Middle frontal gyrus (tissue), 1 donor: Measurements from ENCODE around the gene PITX1.
"Not testable (repeated sequence)": the region's sequence is repeated elsewhere in the genome, so short reads cannot be mapped to it uniquely, and the experiment has no call there.

Experiments
- DNase-seq: peaks from one replicate; pipeline ENCODE4 v3.0.0-alpha.2; 2015; ENCODE audit warnings: low spot score; ENCODE audit errors: extremely low spot score

The PITX1 gene

DNA sequence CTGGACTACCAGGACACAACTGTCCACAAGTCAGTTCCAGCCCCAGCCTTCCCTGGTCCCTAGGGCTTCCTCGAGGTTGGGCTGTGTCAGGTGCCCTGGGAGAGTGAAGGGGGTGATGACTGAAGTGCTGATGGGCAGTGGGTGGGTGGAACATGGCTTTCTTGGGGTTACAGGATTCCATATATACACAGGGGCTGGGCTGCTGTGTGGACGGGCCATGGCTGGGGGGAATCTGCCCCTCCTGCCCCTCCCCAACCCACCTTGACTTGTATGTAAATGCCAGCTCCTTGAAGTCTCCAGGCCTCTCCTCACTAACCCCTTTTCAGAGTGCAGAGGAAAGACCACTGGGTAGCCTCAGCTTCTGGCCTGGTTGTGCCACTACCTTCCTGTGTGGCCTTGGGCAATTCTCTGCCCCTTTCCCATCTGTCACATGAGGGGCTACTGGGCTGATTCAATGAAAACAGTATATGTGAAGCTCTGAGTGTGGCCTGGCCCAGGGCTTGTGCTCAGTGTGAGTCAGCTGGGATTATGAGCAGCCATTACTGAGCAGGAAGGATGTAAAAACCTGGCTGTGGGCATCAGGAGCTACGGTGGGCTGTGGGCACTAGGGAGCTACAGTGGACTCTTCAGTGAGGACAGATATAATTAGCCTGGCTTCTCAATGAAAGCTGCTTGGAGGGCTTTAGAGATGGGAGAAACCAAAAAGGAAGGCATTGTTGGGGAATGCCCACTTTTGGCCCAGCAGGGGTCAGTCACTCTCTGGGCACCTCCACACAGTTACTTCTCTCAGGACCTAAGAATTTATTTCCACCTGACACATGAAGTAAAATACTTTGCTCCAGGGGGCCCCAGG, 23.3 kb downstream of the PITX1 start:
- no peak for DNase-seq

DNA sequence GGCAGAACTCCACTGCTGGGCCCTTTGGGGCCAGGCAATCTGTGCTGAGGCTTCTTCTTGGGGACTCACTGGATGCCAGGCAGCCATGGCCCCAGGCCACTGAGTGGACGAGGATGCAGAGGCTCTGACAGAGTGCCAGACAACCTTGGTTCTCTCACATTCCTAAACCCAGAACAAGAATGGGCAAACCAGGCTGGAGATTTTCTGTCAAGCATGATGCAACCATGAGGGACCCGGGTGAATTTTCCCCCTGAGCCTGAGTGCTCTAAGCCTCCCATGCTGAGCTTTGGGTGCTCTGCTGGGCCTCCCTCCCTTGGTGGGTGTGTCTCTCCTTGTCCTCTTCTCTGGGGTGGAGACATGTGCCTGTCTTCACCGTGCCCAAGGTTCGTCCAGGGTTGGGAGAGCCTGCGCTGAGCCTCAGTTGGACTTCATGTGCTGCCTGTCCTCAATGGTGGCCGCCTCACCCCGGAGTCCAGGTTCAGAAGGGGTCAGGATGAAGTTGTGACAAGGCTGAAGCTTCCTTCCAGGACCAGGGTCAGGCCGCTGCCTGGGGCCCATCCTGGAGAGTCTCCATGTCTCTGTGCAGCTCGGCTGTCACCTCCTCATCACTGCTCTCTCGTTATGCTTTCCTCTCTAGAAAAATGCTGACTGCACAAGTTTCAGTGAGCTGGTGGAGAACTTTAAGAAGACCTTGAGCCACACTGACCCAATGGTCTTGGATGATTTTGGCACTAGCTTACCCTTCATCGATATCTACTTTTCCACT, 24.1 kb downstream of the PITX1 start:
- DNase-seq, result no peak

DNA sequence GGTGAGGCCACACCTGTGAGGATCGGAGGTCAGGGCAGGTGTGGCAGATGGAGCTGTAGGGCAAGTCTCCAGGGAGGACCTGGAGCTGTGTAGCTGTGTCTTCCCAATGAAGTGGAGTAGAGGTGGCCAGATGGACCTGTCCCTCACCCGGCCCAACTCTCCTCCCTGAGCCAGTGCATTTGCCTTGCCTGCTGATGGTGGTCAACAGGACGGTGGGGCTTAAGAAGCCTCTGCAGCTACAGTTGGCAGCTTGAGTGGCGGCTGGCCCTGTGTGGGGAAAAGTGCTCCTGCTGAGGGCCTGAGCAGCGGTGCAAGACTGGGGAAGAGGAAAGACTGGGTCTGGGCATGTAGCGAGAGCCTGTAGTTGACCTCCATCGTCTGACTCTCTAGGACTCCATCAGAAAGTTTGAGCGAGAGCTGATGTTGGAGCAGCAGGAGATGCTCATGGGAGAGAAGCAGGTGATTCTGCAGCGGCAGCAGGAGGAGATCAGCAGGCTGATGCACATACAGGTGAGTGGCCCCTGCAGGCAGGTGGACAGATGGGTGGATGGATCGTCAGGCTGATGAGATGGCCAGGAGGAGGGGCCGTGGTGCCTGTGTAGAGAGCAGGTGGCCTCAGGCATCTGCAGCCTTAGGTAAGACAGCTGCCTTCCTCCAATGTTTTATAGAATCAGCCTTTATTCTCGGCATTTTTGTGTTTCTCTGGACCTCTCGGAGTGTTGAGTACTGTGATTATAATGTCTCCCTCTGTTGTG, 24.9 kb downstream of the PITX1 start:
- no peak for DNase-seq

DNA sequence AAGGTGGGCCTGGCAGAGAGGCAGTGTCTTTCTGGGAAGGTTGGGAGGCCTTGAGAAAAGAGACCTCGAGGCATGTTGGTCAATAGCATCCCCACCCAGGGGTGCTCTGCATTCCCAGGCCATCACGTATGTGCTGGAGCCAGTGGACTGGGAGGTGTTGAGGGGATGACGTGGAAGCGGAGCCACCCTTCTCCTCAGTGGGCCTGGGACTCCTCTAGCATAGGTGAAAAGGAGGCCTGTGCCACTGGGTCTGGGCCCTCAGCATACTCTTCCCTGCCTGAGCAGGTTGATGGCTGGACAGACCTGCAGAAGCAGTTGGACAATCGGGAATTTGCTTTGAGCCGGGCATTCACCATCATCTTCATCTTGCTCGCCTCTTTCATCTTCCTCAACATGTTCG, 25.5 kb downstream of the PITX1 start:
- no peak for DNase-seq

DNA sequence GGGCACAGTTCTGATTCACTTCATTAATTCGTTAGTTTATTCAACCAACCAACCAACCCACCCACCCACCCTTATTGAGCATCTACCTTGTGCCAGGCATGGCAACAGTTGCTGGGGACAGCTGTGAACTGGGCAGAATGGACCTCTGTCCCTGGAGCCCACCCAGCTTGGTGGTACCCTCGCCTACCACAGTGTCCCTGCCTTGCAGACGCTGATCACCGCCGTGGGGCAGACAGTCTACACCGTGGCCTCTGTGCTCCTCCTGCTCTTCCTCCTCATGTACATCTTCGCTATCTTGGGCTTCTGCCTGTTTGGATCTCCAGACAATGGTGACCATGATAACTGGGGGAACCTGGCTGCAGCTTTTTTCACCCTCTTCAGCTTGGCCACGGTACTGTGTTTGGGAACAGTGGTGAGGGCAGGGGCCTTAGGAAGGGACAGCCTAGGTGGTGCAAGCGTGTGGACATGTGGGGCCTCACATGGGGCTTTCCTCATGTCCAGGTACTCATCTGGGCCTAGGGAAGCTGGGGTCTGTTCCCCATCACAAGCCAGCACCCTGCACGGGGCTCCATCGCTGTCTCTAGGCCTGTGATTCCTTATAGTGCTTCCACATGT, 26.2 kb downstream of the PITX1 start:
- no peak for DNase-seq

DNA sequence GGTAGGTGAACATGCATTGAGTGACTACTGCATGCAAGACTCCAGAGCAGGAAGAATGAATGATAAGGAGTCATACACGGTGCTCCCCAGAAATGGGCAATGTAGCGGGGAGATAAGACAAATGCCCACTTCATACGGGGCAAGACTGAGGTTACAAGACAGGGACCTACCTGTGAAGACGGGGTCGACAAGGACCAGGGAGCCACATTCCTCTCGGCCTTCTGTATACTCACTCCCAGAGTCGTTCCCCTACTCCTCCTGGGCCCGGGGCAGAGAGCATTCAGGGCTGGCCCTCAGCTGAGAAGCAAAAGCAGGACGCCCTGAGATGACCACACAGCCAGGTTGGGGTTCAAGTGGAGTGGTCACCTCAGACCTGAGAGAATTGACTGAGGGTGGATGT, 26.7 kb downstream of the PITX1 start:
- no peak for DNase-seq

DNA sequence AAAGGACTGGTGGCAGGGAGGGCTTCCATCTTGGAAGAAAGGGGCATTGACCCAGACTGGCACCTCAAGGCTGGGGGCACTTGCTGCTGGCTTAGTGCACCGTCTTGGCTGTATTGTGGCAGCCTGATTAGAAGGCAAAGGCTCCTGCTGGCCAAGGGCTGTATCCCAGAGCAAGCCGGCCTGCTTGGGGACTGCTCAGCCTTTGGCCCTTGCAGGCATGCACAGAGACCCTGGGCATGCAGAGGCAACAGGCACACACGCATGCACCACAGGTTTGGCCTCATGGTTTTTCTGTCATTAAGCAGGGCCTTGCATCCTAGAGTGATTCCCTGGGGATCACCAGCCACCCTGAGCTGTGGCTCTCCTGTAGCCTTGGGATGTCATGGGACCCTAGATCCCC, 29.0 kb downstream of the PITX1 start:
- DNase-seq, result no peak

DNA sequence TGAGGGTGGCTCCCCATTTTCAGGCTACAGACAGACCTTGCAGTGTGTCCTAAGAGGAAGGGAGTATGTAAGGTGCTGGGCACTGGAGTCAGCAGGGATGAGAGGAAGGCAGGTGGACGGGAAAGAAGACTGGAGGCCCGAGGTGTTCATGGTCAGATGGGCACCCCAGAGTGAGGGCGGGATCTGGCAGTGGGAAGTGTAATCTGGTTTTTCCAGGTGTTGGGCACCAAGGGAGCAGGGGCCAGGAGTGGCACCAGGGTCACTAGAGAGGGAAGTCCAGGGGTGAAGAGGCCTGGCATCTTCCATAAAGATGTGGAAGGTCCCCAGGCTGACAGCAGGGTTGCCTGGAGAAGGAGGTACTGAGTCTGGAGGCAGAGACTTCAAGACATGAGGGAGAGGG, 29.7 kb downstream of the PITX1 start:
- DNase-seq, result no peak

DNA sequence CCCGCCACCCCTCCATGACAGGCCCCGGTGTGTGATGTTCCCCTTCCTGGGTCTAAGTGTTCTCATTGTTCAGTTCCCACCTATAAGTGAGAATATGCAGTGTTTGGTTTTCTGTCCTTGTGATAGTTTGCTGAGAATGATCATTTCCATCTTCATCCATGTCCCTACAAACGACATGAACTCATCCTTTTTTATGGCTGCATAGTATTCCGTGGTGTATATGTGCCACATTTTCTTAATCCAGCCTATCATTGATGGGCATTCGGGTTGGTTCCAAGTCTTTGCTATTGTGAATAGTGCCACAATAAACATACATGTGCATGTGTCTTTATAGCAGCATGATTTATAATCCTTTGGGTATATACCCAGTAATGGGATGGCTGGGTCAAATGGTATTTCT, 36.0 kb downstream of the PITX1 start:
- DNase-seq, result not testable (repeated sequence)

DNA sequence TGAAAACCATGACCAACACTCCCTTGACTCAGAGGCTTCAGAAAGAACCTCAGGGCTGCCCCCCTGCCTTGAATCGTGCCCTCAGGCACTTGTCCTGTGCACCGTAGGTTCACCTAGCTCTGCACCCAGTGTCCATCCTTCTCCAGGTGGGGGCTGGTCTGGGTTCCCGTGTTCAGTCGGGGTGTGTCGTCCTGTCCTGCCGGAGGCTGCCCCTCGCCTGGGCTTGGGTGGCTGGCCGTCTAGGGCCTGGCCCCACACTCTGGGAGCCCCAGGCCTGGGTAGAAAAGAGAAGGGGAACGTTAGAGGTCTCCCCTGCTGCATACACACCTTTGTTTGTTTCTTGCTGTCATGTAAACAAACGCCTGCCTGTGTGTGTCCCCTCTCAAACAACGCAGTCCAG, 37.0 kb downstream of the PITX1 start:
- DNase-seq, result no peak

DNA sequence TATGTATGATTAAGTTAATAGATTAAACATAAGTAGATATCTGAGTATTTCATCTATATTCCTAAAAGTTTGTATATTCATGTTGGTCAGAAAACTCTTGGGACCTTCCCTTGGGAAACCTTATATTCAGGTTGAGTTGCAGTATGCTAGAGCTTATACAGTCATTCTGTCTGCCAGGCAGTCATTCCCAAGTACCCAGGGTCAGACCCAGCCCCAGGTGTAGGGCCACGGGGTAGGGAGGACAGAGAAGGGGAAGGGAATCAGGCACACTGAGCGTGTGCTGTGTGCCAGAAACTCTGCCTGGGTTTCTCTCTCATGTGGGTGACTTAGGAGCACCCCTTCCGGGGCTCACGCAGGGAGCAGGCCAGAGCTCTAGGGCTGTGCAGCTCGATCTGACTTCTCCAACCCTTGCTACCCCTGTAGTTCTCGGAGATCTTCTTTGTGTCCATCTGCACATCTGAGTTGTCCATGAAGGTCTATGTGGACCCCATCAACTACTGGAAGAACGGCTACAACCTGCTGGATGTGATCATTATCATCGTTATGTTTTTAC, 38.1 kb downstream of the PITX1 start:
- DNase-seq, result no peak

DNA sequence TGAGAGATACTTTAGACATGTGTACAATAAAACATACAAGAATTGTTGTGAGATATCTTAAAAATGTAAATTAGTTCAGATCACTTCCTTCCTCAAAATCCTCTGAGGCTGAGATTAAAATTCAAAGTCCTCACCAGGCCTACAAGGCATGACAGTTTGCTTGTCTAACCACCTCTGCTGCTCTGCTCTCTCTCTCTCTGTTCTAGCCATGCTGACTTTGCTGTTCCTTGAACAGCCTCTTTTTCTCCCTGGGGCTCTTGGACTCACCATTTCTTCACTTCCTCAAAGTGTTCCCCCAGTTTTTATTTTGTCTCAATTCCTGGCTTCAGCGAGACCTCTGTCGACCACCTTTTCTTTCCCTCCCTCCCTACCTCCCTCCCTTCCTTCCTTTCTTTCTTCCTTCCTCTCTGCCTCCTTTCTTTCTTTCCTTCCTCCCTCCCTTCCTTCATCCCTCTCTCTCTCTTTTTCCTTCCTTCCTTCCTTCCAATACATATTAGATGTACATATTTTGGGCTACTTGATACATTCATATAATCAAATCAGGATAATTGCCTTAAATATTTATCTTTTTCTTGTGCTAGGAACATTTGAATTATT, 39.4 kb downstream of the PITX1 start:
- DNase-seq, result no peak

DNA sequence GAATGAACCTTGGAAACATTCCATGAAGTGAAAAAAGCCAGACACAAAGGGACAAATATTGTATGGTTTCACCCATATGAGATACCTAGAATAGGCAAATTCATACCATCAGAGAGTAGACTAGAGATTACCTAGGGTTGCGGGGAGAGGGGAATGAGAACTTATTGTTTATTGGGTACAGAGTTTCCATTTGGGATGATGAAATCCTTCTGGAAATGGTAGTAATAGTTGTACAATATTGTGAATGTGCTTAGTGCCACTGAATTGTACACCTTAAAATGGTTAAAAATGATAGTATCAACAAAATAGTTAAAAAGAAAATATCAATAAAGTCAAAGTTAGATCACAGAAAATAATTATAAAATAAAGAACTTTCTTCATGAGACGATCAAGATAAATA, 40.9 kb downstream of the PITX1 start:
- DNase-seq, result no peak

DNA sequence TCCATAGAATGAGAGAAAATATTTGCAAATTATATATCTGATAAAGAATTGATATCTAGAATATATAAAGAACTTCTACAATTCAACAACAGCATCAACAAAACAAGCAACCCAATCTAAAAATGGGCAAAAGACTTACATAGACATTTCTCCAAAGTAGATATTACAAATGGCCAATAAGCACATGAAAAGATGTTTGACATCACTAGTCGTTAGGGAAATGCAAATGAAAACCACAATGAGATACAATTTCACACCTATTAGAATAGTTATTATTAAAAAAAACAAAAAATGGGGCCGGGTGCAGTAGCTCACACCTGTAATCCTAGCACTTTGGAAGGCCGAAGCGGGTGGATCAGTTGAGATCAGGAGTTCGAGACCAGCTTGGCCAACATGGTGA, 41.9 kb downstream of the PITX1 start:
- no peak for DNase-seq

DNA sequence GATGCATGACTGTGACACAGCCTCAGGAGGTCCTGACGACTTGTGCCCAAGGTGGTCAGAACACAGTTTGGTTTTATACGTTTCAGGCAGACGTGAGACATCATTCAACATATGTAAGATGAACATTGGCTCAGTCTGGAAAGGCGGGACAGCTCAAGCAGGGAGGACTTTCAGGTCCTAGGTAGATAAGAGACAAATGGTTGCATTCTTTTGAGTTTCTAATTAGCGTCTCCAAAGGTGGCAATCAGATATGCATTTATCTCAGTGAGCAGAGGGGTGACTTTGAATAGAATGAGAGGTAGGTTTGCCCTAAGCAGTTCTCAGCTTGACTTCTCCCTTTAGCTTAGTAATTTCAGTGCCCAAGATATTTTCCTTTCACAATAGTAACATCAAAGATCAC, 43.8 kb downstream of the PITX1 start:
- not testable (repeated sequence) for DNase-seq

DNA sequence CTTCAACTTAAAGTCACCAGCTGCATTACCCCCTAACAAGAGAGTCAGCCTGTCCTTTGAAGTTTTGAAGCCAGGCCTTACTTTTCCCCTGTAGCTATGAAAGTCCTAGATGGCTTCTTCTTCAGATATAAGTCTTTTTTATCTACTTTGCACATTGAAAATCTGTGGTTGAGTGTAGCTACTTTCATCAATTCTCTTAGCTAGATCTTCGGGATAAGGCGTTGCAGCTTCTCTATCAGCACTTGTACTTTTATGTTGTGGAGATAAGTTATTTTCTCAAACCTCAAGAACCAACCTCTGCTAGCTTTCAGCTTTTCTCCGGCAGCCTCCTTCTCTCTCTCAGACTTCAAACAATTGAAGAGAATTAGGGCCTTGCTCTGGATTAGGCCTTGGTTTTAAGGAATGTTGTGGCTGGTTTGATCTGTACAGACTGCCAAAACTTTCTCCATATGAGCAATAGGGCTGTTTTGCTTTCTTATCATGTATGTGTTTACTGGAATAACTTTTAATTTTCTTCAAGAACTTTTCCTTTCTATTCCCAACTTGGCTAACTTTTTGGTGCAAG, 44.7 kb downstream of the PITX1 start:
- no peak for DNase-seq

DNA sequence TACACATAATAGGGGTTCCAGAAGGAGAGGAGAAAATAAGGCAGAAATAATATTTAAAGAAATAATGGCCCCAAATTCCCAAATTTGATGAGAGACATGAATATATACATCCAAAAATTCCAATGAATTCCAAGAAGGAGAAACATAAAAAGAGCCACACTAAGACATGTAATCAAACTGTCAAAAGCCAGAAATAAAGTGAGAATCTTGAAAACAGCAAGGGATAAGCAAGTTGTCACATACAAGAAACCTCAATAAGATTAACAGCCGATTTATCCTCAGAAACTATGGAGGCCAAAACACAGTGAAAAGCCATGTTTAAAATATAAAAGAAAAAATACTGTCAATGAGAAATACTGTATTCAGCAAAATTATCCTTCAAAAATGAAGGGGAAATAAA, 51.8 kb downstream of the PITX1 start:
- DNase-seq, result no peak

DNA sequence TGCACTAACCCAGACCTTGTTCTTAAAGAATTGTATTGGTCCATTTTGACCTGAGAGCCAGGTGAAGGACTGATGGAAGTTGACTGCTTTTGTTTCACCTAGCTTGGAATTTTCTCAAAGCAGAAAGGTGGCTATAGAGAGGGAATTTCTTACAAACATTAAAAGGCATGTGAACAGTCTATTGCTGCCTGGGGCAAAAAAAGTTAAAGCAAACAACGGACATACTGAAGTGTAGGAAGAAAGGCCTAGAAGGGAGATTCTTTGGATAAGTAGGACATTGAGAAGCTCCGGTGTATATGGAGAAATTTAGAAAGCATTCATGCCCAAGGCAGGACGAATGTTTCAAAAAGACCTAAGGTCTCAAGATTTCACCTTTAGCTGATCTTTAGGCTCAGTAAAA, 54.6 kb downstream of the PITX1 start:
- no peak for DNase-seq
